ENCODE measurements around the gene CREBBP.
A peak's percentile ranks its signal among the peaks of the same experiment; 100 is the strongest.

The CREBBP gene

DNA sequence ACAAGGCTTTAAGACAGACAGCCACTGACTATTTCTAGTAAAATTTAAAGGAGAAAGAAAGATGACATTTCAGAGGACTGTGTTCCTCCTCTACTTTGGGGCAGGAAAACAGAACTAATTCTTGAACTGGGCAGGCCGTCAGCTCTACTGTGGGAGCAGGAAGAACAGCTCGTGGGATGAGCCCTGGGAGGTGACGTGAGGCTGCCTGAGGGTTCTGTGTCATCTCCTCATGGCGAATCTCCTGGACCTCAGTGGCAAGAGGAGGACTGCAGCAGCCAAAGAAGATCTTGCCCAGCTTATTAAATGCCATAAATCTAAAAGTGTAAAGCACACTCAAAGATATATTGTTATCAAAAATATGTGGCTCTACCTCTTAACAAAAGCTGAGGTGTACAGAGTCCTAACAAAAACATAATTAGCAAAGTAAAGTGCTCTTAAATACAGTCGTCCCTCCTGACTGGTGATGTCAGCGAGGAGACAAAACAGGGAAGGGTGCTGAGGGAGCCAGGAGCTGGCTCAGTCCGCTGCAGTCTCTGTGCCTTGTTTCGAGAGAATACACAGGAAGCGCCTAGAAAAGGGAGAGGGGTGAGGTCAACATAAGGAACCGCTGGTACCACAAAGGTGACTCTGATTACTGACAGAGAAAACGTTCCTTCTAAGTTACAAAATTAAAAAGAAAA lies 58.0 kb downstream of the CREBBP start:
- H3K4me1 ChIP-seq (ENCODE audit: insufficient read depth, insufficient read length) = peaks cover 4% of the 10 kb centered on the region
- H3K36me3 ChIP-seq (ENCODE audit: insufficient read depth, insufficient read length, low read length) = peaks cover 2% of the 10 kb centered on the region
- no peaks in the 10 kb centered on the region for H3K9me3 ChIP-seq (ENCODE audit: insufficient read depth, low read length)
- DNase-seq (ENCODE audit: low read depth, low spot score) = no peak
- peak overlapping the region; percentile 32 for H3K9ac ChIP-seq (ENCODE audit: insufficient read length, low read depth)
- TF ChIP-seq ZNF274 (IDR thresholded peaks at IDR 0.05; ENCODE audit: low read depth, low read length) (no peak), SUZ12 (IDR thresholded peaks at IDR 0.05; ENCODE audit: extremely low read depth, insufficient read depth, insufficient read length) (no peak), YY1 (IDR thresholded peaks at IDR 0.05; ENCODE audit: insufficient read depth, insufficient read length) (no peak)
- no peak overlapping the region for H3K4me3 ChIP-seq (ENCODE audit: insufficient read length, low read depth)
- H3K27me3 ChIP-seq (ENCODE audit: insufficient read depth, insufficient read length) = no peaks in the 10 kb centered on the region

DNA sequence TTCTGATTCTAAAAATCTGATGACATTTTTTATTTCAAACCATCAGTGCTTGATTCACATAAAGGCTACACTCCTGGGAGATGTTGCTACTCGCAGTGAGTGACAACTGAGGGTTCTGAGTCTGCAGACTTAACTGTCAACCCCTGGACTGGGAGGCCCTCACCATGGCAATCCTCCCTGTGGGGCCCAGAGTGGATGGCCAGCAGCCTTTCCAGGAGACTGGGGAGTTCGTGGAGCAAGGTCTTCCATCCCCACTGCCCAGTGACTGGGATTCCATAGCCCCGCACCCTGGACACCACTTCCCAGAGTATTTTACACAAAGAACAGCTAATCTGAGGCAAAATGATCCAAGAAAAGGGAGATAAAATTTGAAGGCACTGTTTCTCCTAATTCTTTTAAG lies 59.3 kb downstream of the CREBBP start:
- Histone ChIP-seq H3K4me1 (ENCODE audit: insufficient read depth, insufficient read length) (peaks cover 4% of the 10 kb centered on the region), H3K36me3 (ENCODE audit: insufficient read depth, insufficient read length, low read length) (peaks cover 3% of the 10 kb centered on the region), H3K27me3 (ENCODE audit: insufficient read depth, insufficient read length) (no peaks in the 10 kb centered on the region), H3K9me3 (ENCODE audit: insufficient read depth, low read length) (no peaks in the 10 kb centered on the region), H3K9ac (ENCODE audit: insufficient read length, low read depth) (no peak overlapping the region), H3K4me3 (ENCODE audit: insufficient read length, low read depth) (no peak overlapping the region)
- no peak for DNase-seq (ENCODE audit: low read depth, low spot score)
- TF ChIP-seq YY1 (IDR thresholded peaks at IDR 0.05; ENCODE audit: insufficient read depth, insufficient read length) (no peak), SUZ12 (IDR thresholded peaks at IDR 0.05; ENCODE audit: extremely low read depth, insufficient read depth, insufficient read length) (no peak)

DNA sequence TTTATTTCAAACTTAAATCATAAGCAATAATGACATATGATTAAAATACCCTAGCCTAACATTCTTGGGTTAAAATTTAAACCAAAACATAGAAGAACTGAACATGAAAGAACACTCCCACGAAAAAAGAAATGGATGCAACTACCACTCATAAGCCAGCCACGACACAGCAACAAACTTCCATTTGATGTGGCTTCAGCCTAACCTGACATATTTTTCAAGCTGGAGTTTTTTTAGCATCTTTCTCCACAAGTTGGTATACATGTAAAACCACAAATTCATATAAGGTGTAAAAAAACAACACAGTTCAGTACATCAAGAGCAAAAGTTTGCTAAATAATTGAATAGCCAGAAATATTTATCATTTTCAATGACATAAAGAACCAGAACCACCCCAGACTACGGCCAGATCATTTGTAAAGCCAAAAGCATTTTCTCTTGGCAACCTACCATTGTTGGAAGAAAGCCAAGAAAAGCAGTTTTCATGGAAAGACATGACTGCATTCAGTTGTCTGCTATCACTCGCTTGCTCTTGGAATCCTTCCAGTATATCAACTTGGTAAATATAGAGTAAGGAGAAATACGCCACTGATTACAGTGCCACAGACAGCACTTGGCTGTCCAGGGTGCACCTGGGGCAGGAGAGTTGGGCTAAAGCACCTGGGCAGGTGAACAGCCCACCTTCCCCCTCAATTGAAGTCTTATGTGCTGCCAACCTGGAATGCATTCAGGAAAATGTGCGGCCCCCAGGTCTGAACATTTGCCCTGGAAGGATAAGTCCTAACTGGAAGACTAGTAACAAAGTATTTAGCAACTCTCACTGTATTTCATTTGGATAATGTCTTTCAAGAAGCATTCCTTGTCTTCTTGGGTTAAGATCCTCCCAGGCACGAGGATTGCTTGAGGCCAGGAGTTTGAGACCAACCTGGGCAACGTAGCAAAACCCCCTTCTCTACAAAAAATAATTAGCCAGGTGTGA lies 60.5 kb downstream of the CREBBP start:
- no peaks in the 10 kb centered on the region for H3K9me3 ChIP-seq (ENCODE audit: insufficient read depth, low read length)
- peaks cover 3% of the 10 kb centered on the region for H3K36me3 ChIP-seq (ENCODE audit: insufficient read depth, insufficient read length, low read length)
- H3K27me3 ChIP-seq (ENCODE audit: insufficient read depth, insufficient read length) = no peaks in the 10 kb centered on the region
- H3K4me3 ChIP-seq (ENCODE audit: insufficient read length, low read depth) = no peak overlapping the region
- H3K4me1 ChIP-seq (ENCODE audit: insufficient read depth, insufficient read length) = peaks cover 4% of the 10 kb centered on the region
- no peak for DNase-seq (ENCODE audit: low read depth, low spot score)
- no peak overlapping the region for H3K9ac ChIP-seq (ENCODE audit: insufficient read length, low read depth)
- no peak for TF ChIP-seq ZNF274 (IDR thresholded peaks at IDR 0.05; ENCODE audit: low read depth, low read length)
- no peak for TF ChIP-seq SUZ12 (IDR thresholded peaks at IDR 0.05; ENCODE audit: extremely low read depth, insufficient read depth, insufficient read length)
- no peak for TF ChIP-seq YY1 (IDR thresholded peaks at IDR 0.05; ENCODE audit: insufficient read depth, insufficient read length)

DNA sequence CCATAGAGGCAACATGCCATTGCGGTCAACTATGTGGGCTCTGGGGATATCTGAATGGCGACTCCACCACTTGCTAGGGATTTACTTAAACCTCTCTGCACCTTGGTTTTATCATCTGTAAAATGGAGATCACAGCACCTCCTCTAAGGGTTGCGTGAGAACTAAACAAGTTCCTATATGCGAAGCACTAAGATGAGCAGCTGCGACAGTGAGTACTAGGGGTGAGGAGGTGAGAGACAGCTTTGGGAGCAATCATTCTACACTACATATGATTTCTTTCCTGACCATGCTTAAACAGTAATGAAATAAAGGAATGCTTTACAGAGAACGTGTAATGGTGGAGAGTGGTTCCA lies 61.4 kb downstream of the CREBBP start:
- Histone ChIP-seq H3K4me1 (ENCODE audit: insufficient read depth, insufficient read length) (peaks cover 4% of the 10 kb centered on the region), H3K36me3 (ENCODE audit: insufficient read depth, insufficient read length, low read length) (peaks cover 3% of the 10 kb centered on the region), H3K9me3 (ENCODE audit: insufficient read depth, low read length) (no peaks in the 10 kb centered on the region), H3K27me3 (ENCODE audit: insufficient read depth, insufficient read length) (no peaks in the 10 kb centered on the region), H3K9ac (ENCODE audit: insufficient read length, low read depth) (no peak overlapping the region), H3K4me3 (ENCODE audit: insufficient read length, low read depth) (no peak overlapping the region)
- DNase-seq (ENCODE audit: low read depth, low spot score) = no peak
- TF ChIP-seq ZNF274 (IDR thresholded peaks at IDR 0.05; ENCODE audit: low read depth, low read length) (no peak), YY1 (IDR thresholded peaks at IDR 0.05; ENCODE audit: insufficient read depth, insufficient read length) (no peak), SUZ12 (IDR thresholded peaks at IDR 0.05; ENCODE audit: extremely low read depth, insufficient read depth, insufficient read length) (no peak)

DNA sequence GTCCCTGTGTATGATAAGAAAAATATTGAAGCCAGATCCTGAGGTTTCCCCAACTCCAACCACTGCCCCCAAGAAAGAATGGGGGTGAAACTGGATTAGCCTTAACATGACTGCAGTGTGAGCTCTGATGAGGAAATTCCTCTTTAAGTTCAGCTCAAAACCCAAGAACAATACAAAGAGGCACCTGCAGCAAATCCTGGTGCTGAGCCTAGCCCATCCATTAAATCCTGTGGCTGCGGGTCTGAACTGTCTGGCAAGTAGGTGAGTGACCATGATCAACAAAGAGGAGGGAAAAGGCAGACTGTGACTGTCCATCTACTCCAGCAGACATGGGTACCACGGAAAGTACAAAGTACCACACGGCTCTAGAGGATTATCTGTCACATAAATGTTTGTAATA lies 64.2 kb downstream of the CREBBP start:
- Histone ChIP-seq H3K4me1 (ENCODE audit: insufficient read depth, insufficient read length) (no peaks in the 10 kb centered on the region), H3K36me3 (ENCODE audit: insufficient read depth, insufficient read length, low read length) (peaks cover 3% of the 10 kb centered on the region), H3K9ac (ENCODE audit: insufficient read length, low read depth) (no peak overlapping the region), H3K4me3 (ENCODE audit: insufficient read length, low read depth) (no peak overlapping the region), H3K9me3 (ENCODE audit: insufficient read depth, low read length) (no peaks in the 10 kb centered on the region), H3K27me3 (ENCODE audit: insufficient read depth, insufficient read length) (no peaks in the 10 kb centered on the region)
- TF ChIP-seq ZNF274 (IDR thresholded peaks at IDR 0.05; ENCODE audit: low read depth, low read length) = no peak
- TF ChIP-seq SUZ12 (IDR thresholded peaks at IDR 0.05; ENCODE audit: extremely low read depth, insufficient read depth, insufficient read length) = no peak
- no peak for TF ChIP-seq YY1 (IDR thresholded peaks at IDR 0.05; ENCODE audit: insufficient read depth, insufficient read length)
- DNase-seq (ENCODE audit: low read depth, low spot score) = no peak

DNA sequence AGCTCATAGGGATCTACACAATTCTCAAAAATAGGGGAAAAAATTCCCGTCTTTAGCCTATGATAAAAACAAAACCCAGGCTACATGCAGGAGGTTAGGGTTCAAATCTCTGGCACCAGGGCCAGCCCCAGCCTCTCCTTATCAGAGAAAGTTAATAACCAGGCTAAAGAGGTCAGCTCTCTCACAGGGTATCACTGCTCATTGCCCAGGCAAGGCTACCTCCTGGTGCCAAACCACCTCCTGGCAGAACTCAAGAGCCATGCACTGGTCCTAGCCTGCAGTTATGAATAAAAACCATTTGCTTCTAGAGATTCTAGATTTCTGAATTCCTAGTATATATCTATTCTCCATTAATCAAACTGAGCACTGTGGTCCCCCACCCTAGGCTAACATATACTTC lies 65.8 kb downstream of the CREBBP start:
- Histone ChIP-seq H3K9ac (ENCODE audit: insufficient read length, low read depth) (no peak overlapping the region), H3K4me3 (ENCODE audit: insufficient read length, low read depth) (no peak overlapping the region), H3K4me1 (ENCODE audit: insufficient read depth, insufficient read length) (peaks cover 2% of the 10 kb centered on the region), H3K27me3 (ENCODE audit: insufficient read depth, insufficient read length) (no peaks in the 10 kb centered on the region), H3K36me3 (ENCODE audit: insufficient read depth, insufficient read length, low read length) (peaks cover 13% of the 10 kb centered on the region), H3K9me3 (ENCODE audit: insufficient read depth, low read length) (no peaks in the 10 kb centered on the region)
- no peak for TF ChIP-seq YY1 (IDR thresholded peaks at IDR 0.05; ENCODE audit: insufficient read depth, insufficient read length)
- DNase-seq (ENCODE audit: low read depth, low spot score) = no peak

DNA sequence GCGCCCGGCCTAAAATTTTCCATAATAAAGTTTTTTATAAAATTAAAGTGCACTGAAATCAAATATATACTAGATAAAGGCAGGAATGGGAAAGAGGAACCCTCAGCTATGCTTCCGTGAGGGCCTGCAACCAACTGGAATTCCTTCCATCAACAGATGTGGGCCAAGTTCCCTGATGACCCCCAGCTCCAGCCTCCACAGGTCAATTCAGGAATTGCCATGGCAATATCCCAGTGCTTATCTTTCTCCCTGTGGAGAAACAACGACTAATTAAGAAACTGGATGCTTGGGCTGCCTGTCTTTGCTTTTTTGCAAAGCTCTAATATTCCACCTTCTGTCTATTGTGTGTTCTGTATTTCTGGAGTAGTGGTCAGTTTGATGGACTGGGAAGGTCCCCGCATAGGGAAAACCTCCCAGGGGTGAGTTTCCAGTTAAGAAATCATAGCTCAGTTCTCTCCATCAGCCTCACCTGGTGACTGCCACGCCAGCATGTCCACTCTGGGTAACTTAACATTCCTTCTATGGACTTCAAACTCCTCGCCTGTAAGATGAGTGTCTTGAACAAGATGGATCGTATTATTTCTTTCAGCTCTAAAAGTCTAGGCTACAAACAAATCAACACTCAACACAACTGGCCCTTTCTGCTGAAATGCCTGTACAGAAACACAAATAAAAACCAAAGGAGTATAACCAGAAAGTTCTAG lies 67.9 kb downstream of the CREBBP start:
- DNase-seq (ENCODE audit: low read depth, low spot score) = no peak
- TF ChIP-seq ZNF274 (IDR thresholded peaks at IDR 0.05; ENCODE audit: low read depth, low read length) (no peak), YY1 (IDR thresholded peaks at IDR 0.05; ENCODE audit: insufficient read depth, insufficient read length) (no peak), SUZ12 (IDR thresholded peaks at IDR 0.05; ENCODE audit: extremely low read depth, insufficient read depth, insufficient read length) (no peak)
- Histone ChIP-seq H3K9me3 (ENCODE audit: insufficient read depth, low read length) (no peaks in the 10 kb centered on the region), H3K4me1 (ENCODE audit: insufficient read depth, insufficient read length) (peaks cover 2% of the 10 kb centered on the region), H3K4me3 (ENCODE audit: insufficient read length, low read depth) (no peak overlapping the region), H3K9ac (ENCODE audit: insufficient read length, low read depth) (no peak overlapping the region), H3K36me3 (ENCODE audit: insufficient read depth, insufficient read length, low read length) (peaks cover 29% of the 10 kb centered on the region), H3K27me3 (ENCODE audit: insufficient read depth, insufficient read length) (no peaks in the 10 kb centered on the region)
